Gastroesophageal sphincter (tissue), 4 donors: ENCODE results near the gene OR2T11. TPM values are rescaled to one million over a fixed set of nuclear protein-coding genes. Genes with fewer than 3 reads are reported as not detected.

Experiments
- ATAC-seq: fragments of 150-250 bp; one replicate; pipeline ENCODE4 v1.9.1; 2016; ENCODE audit warnings: mild to moderate bottlenecking, moderate library complexity
- H3K27ac ChIP-seq, 4 donors: fragments of 200-600 bp; sonication (generic) in 3 of 4; 1 replicate in 3 of 4; 2 replicates in 1 of 4; pipeline ENCODE4 v1.5.1; 2016 to 2019
- H3K27me3 ChIP-seq: fragments of 200-600 bp; sonication (generic); one replicate; pipeline ENCODE4 v1.5.1; 2019
- H3K36me3 ChIP-seq, 2 donors: fragments of 200-600 bp; sonication (generic); one replicate each; pipeline ENCODE4 v1.5.1; 2019; ENCODE audit warnings: control low read depth in 1 of 2
- H3K4me1 ChIP-seq, 3 donors: fragments of 200-600 bp; sonication (generic); 1 replicate in 2 of 3; 2 replicates in 1 of 3; pipeline ENCODE4 v1.5.1; 2016 to 2019; ENCODE audit warnings: control low read depth in 2 of 3
- H3K4me3 ChIP-seq, 2 donors: fragments of 200-600 bp; sonication (generic); one replicate each; pipeline ENCODE4 v1.5.1; 2019; ENCODE audit warnings: mild to moderate bottlenecking in 1 of 2, moderate library complexity in 1 of 2
- H3K9me3 ChIP-seq, 3 donors: fragments of 200-600 bp; sonication (generic); one replicate each; pipeline ENCODE4 v1.5.1; 2017 to 2019; ENCODE audit warnings: control low read depth in 2 of 3
- CTCF ChIP-seq, 4 experiments: fragments of 200-600 bp in 2 of 4; fragments of 450-650 bp in 2 of 4; sonication (generic) in 1 of 4; IDR thresholded peaks; one replicate each; pipeline ENCODE4 v1.5.1; 2017 to 2019; ENCODE audit warnings: antibody characterized with exemption in 4 of 4, mild to moderate bottlenecking in 2 of 4, moderate library complexity in 2 of 4
- EP300 ChIP-seq: sonication (generic); formaldehyde crosslinking; IDR thresholded peaks from one replicate; pipeline ENCODE4 v1.6.1; 2017; ENCODE audit warnings: antibody characterized with exemption, mild to moderate bottlenecking
- POLR2A ChIP-seq, 2 donors: fragments of 450-650 bp; IDR thresholded peaks; one replicate each; pipeline ENCODE4 v1.6.1; 2017; ENCODE audit warnings: antibody characterized with exemption in 2 of 2, mild to moderate bottlenecking in 2 of 2, moderate library complexity in 1 of 2
- POLR2AphosphoS5 ChIP-seq: sonication (generic); formaldehyde crosslinking; IDR thresholded peaks from one replicate; pipeline ENCODE4 v1.6.1; 2017; ENCODE audit warnings: antibody characterized with exemption
- WGBS, 2 donors: methylation state at CpG; one replicate each; pipeline ENCODE4 v1.1.5; 2018; ENCODE audit warnings: low coverage in 1 of 2; 5-methylcytosine and 5-hydroxymethylcytosine counted together
- total RNA-seq, 4 donors: library from RNA; depleted of rRNA; stranded (reverse); fragments of >200 nt; gene quantifications; one replicate each; pipeline ENCODE4 v1.1.0, GENCODE V29; 2016

OR2T11 gene
- total RNA-seq, 4 donors from 2014 or later, result not detected

DNA sequence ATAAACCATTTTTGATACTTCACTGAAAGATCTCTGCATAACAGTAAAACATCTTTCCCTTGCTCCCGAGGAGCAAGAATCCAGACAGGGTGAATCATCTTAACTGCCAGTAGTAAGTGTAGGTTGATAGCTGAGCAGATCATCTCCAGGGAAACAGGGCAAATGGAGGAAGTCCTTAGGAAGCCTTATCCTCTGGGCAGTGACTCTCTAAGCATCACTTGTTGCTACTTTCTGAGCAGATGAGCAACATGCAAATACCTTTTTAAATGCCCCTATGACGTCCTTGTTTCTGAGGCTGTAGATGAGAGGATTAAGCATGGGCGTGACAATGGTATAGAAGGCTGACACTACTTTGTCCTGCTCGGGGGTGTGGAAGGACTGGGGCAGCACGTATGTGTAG, 8.9 kb downstream of the OR2T11 start:
- ATAC-seq, result no peak

GRCh38 chr1:248625166-248625565, 9.7 kb downstream of the OR2T11 start:
- Histone ChIP-seq H3K4me3 (no peak overlapping the region), H3K36me3 (no peaks in the 10 kb centered on the region), H3K9me3 (no peaks in the 10 kb centered on the region), H3K27ac (no peak overlapping the region), H3K27me3 (no peaks in the 10 kb centered on the region), H3K4me1 (no peaks in the 10 kb centered on the region)
- TF ChIP-seq POLR2AphosphoS5 (no peak), POLR2A (IDR thresholded peaks at IDR 0.05) (no peak), CTCF (IDR thresholded peaks at IDR 0.05) (no peak)
- 70% methylated on average over 4 of the region's 4 CpGs; no CpG with 5 or more reads in 1 of the 2 donors for WGBS, 2 donors
- ATAC-seq, result no peak

More for the DNA sequence above, 8.9 kb downstream of the OR2T11 start:
- no peak for TF ChIP-seq CTCF (IDR thresholded peaks at IDR 0.05)
- Histone ChIP-seq H3K36me3 (no peaks in the 10 kb centered on the region), H3K27ac (no peak overlapping the region), H3K27me3 (no peaks in the 10 kb centered on the region), H3K4me1 (no peaks in the 10 kb centered on the region), H3K4me3 (no peak overlapping the region), H3K9me3 (no peaks in the 10 kb centered on the region)
- WGBS, 2 donors, result 60 to 61% methylated on average over 1 to 5 of the region's 5 CpGs

DNA sequence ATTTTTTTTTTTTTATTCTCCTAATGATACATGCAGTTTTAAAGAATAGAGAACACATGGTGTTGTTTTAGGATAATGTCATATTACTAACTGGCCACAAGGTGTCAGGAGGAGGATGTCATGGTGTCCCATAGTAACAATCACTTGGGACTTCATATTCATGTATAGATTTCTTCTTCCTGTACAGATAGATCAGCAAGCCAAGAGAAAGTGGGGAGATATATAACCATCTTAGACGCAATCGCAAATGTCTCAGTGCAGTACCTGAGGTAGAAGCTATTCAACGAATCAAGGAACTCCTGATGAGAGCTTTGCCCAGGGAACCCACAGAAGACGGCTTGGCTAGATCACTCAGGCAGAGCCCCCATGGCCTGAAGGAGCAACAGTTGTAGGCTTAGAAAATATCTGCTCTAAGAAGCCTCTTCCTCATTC, 12.3 kb downstream of the OR2T11 start:
- no peaks in the 10 kb centered on the region for H3K36me3 ChIP-seq
- H3K4me3 ChIP-seq, result no peak overlapping the region
- H3K27me3 ChIP-seq, result no peaks in the 10 kb centered on the region
- no peak overlapping the region for H3K27ac ChIP-seq
- H3K4me1 ChIP-seq, result no peaks in the 10 kb centered on the region
- WGBS, 2 donors, result 48 to 77% methylated on average over 4 of the region's 4 CpGs
- no peaks in the 10 kb centered on the region for H3K9me3 ChIP-seq
- TF ChIP-seq CTCF (IDR thresholded peaks at IDR 0.05) (peak; percentile 6 to 44 (median 30)), POLR2A (IDR thresholded peaks at IDR 0.05) (no peak)
- ATAC-seq, result no peak

- H3K9me3 ChIP-seq, result no peaks in the 10 kb centered on the region
- no peak for TF ChIP-seq POLR2A (IDR thresholded peaks at IDR 0.05)
- TF ChIP-seq POLR2AphosphoS5, result no peak
- TF ChIP-seq CTCF (IDR thresholded peaks at IDR 0.05), result no peak
- no peak for TF ChIP-seq EP300
- no peaks in the 10 kb centered on the region for H3K27me3 ChIP-seq
- H3K36me3 ChIP-seq, result no peaks in the 10 kb centered on the region
- H3K27ac ChIP-seq, result no peak overlapping the region
- no peak for ATAC-seq
- no peaks in the 10 kb centered on the region for H3K4me1 ChIP-seq
- 57 to 67% methylated on average over 7 of the region's 7 CpGs for WGBS, 2 donors
- no peak overlapping the region for H3K4me3 ChIP-seq
These were observed 13.1 kb downstream of the OR2T11 start for GRCh38 chr1:248621770-248622169.

DNA sequence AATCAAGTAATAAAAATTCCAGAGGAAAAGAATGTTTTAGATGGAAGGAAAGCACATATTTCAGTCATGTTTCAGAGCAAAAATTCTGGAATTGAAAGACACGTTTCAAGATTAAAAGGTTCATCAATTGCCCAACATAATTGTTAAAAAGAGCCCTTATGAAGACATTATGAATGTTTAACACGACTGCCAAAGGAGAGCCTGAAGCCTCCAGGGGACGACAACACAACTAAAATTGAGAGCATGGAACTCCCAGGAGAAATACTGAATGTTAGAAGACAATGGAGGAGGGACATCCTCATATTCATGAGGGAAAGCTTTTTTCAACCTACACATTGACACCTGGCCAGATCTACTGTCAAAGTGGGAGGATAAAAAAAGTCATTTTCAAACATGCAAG, 16.0 kb downstream of the OR2T11 start:
- TF ChIP-seq CTCF (IDR thresholded peaks at IDR 0.05) (peak in 2 of 4 experiments; percentile 37 to 63), POLR2A (IDR thresholded peaks at IDR 0.05) (no peak), POLR2AphosphoS5 (no peak), EP300 (no peak)
- Histone ChIP-seq H3K27ac (no peak overlapping the region), H3K27me3 (no peaks in the 10 kb centered on the region), H3K36me3 (no peaks in the 10 kb centered on the region), H3K4me1 (no peaks in the 10 kb centered on the region), H3K4me3 (no peak overlapping the region), H3K9me3 (no peaks in the 10 kb centered on the region)
- 4 to 5% methylated on average over 2 to 3 of the region's 3 CpGs for WGBS, 2 donors
- ATAC-seq, result no peak
